Esophagus muscularis mucosa (tissue), 4 donors: ENCODE data around the gene CBLN3. TPM values are rescaled to one million over a fixed set of nuclear protein-coding genes. Genes with fewer than 3 reads are reported as not detected.

Experiments
- DNase-seq: peaks from one replicate; pipeline ENCODE4 v3.0.0-alpha.2; 2017; ENCODE audit errors: extremely low spot score
- H3K27ac ChIP-seq, 4 donors: fragments of 200-600 bp; sonication (generic); replicated peaks in 1 of 4; 1 replicate in 3 of 4; 2 replicates in 1 of 4; pipeline ENCODE4 v1.5.1; 2016 to 2019; ENCODE audit warnings: mild to moderate bottlenecking in 1 of 4
- H3K27me3 ChIP-seq, 4 donors: fragments of 200-600 bp; sonication (generic); one replicate each; pipeline versions ENCODE4 v1.5.1 to v1.6.0; 2016 to 2019
- H3K36me3 ChIP-seq, 4 donors: fragments of 200-600 bp; sonication (generic); one replicate each; pipeline ENCODE4 v1.5.1; 2016 to 2019
- H3K4me1 ChIP-seq, 4 donors: fragments of 200-600 bp; sonication (generic); one replicate each; pipeline ENCODE4 v1.5.1; 2016 to 2019
- H3K4me3 ChIP-seq, 4 donors: fragments of 200-600 bp; sonication (generic); 1 replicate in 2 of 4; 2 replicates in 2 of 4; pipeline ENCODE4 v1.5.1; 2016 to 2019; ENCODE audit warnings: mild to moderate bottlenecking in 4 of 4, moderate library complexity in 1 of 4
- H3K9me3 ChIP-seq, 4 donors: fragments of 200-600 bp; sonication (generic); 1 replicate in 3 of 4; 2 replicates in 1 of 4; pipeline ENCODE4 v1.5.1; 2016 to 2019
- CTCF ChIP-seq, 3 experiments: fragments of 200-600 bp in 2 of 3; fragments of 450-650 bp in 1 of 3; sonication (generic) in 2 of 3; IDR thresholded peaks; one replicate each; pipeline ENCODE4 v1.5.1; 2017 to 2019; ENCODE audit warnings: antibody characterized with exemption in 3 of 3, mild to moderate bottlenecking in 2 of 3, moderate library complexity in 1 of 3
- EP300 ChIP-seq: sonication (generic); formaldehyde crosslinking; IDR thresholded peaks from one replicate; pipeline ENCODE4 v1.6.1; 2017; ENCODE audit warnings: antibody characterized with exemption
- POLR2A ChIP-seq: fragments of 450-650 bp; IDR thresholded peaks from one replicate; pipeline ENCODE4 v1.6.1; 2017; ENCODE audit warnings: antibody characterized with exemption, moderate library complexity, mild to moderate bottlenecking, low read depth
- POLR2AphosphoS5 ChIP-seq, 2 donors: sonication (generic); formaldehyde crosslinking; IDR thresholded peaks; one replicate each; pipeline ENCODE4 v1.6.1; 2017; ENCODE audit warnings: antibody characterized with exemption in 2 of 2
- WGBS: methylation state at CpG from one replicate; pipeline ENCODE4 v1.1.5; 2018; 5-methylcytosine and 5-hydroxymethylcytosine counted together
- intact Hi-C: fragments of 100-400 bp; cut with DNase I; formaldehyde crosslinking; loops from one replicate; pipeline ENCODE4 v1.15.1; 2023
- total RNA-seq, 4 donors: library from RNA; depleted of rRNA; stranded (reverse); fragments of >200 nt; gene quantifications; one replicate each; pipeline versions ENCODE4 v1.1.0 to v1.2.1, GENCODE V29; 2016

Gene CBLN3
- total RNA-seq, 4 donors from 2014 or later: 1.2 to 2.2 (median 1.9) TPM

GRCh38 chr14:24434676-24435075 is 5.2 kb upstream of the CBLN3 start:
- Histone ChIP-seq H3K27ac (peak overlapping the region in 1 of 4 donors; percentile 77), H3K27me3 (no peaks in the 10 kb centered on the region), H3K9me3 (no peaks in the 10 kb centered on the region), H3K4me1 (peaks cover 52 to 67% (median 63%) of the 10 kb centered on the region in 4 donors), H3K36me3 (peaks cover 36 to 81% (median 70%) of the 10 kb centered on the region in 4 donors), H3K4me3 (no peak overlapping the region)
- peak; percentile 68 for DNase-seq
- intact Hi-C loops: loop anchor here (5.0 to 10.0 kb wide), 3 partner anchors 37 to 290 kb away; partner anchors contain the start of genes EMC9, LTB4R, LTB4R2 and NYNRIN
- TF ChIP-seq POLR2A (no peak), EP300 (no peak), CTCF (IDR thresholded peaks at IDR 0.05) (no peak), POLR2AphosphoS5 (IDR thresholded peaks at IDR 0.05) (no peak)
- WGBS: 69% methylated on average over 3 of the region's 3 CpGs

GRCh38 chr14:24434036-24434435 is 4.6 kb upstream of the CBLN3 start:
- no peak for DNase-seq
- intact Hi-C loops: loop anchor here (5.0 to 10.0 kb wide), 2 partner anchors 37 to 289 kb away; partner anchors contain the start of genes EMC9, NYNRIN, PSME2 and RNF31
- Histone ChIP-seq H3K36me3 (peaks cover 31 to 75% (median 64%) of the 10 kb centered on the region in 4 donors), H3K4me1 (peaks cover 57 to 71% (median 65%) of the 10 kb centered on the region in 4 donors), H3K27me3 (no peaks in the 10 kb centered on the region), H3K27ac (no peak overlapping the region), H3K9me3 (no peaks in the 10 kb centered on the region), H3K4me3 (no peak overlapping the region)
- no peak for TF ChIP-seq EP300
- no peak for TF ChIP-seq POLR2AphosphoS5 (IDR thresholded peaks at IDR 0.05)
- no peak for TF ChIP-seq CTCF (IDR thresholded peaks at IDR 0.05)
- no peak for TF ChIP-seq POLR2A
- WGBS: 78% methylated on average over 7 of the region's 7 CpGs

GRCh38 chr14:24432259-24433131 is 3.0 kb upstream of the CBLN3 start:
- 75% methylated on average over 19 of the region's 24 CpGs for WGBS
- peak overlapping the region; percentile 66 to 87 (median 70) for H3K4me3 ChIP-seq
- TF ChIP-seq CTCF (IDR thresholded peaks at IDR 0.05) (no peak), EP300 (no peak), POLR2AphosphoS5 (IDR thresholded peaks at IDR 0.05) (no peak), POLR2A (no peak)
- H3K36me3 ChIP-seq: peaks cover 19 to 59% (median 48%) of the 10 kb centered on the region in 4 donors
- peak overlapping the region; percentile 2 to 98 (median 92) for H3K27ac ChIP-seq
- peak; percentile 64 for DNase-seq
- no peaks in the 10 kb centered on the region for H3K9me3 ChIP-seq
- H3K4me1 ChIP-seq: peaks cover 54 to 69% (median 59%) of the 10 kb centered on the region in 4 donors
- intact Hi-C loops: loop anchor here (5.0 to 10.0 kb wide), 2 partner anchors 35 to 288 kb away; partner anchors contain the start of genes EMC9, NYNRIN, PSME2 and RNF31
- no peaks in the 10 kb centered on the region for H3K27me3 ChIP-seq

GRCh38 chr14:24431569-24432258 is 2.2 kb upstream of the CBLN3 start:
- intact Hi-C loops: loop anchor here (1.0 to 10.0 kb wide), 3 partner anchors 34 to 287 kb away; partner anchors contain the start of genes EMC9, NYNRIN, PSME2 and RNF31
- H3K27ac ChIP-seq: peak overlapping the region; percentile 92 to 98 (median 92)
- TF ChIP-seq POLR2AphosphoS5 (IDR thresholded peaks at IDR 0.05) (peak; percentile 46 to 73), CTCF (IDR thresholded peaks at IDR 0.05) (peak; percentile 82 to 88 (median 83)), EP300 (no peak), POLR2A (no peak)

More at GRCh38 chr14:24431569-24432258, 2.2 kb upstream of the CBLN3 start:
- peak; percentile 94 for DNase-seq
- Histone ChIP-seq H3K36me3 (peaks cover 14 to 51% (median 41%) of the 10 kb centered on the region in 4 donors), H3K27me3 (no peaks in the 10 kb centered on the region), H3K4me1 (peaks cover 46 to 62% (median 52%) of the 10 kb centered on the region in 4 donors), H3K4me3 (peak overlapping the region; percentile 66 to 87 (median 70)), H3K9me3 (no peaks in the 10 kb centered on the region)
- WGBS: 12% methylated on average over 8 of the region's 15 CpGs
